NCI-H2107 (cell line): Measurements from ENCODE around the gene L1TD1.
"Not testable (repeated sequence)": the region's sequence is repeated elsewhere in the genome, so short reads cannot be mapped to it uniquely, and the experiment has no call there.

ENCODE experiments used
- DNase-seq: peaks from one replicate; lab custom pipeline; 2025; lab: John Stamatoyannopoulos, UW

Gene L1TD1

GRCh38 chr1:62207187-62207586 is 12.5 kb downstream of the L1TD1 start:
- DNase-seq: no peak

- no peak for DNase-seq
These were observed 13.4 kb downstream of the L1TD1 start for GRCh38 chr1:62208087-62208486.

GRCh38 chr1:62208970-62209369 is 14.3 kb downstream of the L1TD1 start:
- DNase-seq: no peak

- no peak for DNase-seq
These were observed 15.4 kb downstream of the L1TD1 start for GRCh38 chr1:62209931-62210595.

GRCh38 chr1:62210960-62211359 is 16.3 kb downstream of the L1TD1 start:
- no peak for DNase-seq

GRCh38 chr1:62212411-62212810 is 17.8 kb downstream of the L1TD1 start:
- DNase-seq: no peak

GRCh38 chr1:62213075-62213914 is 18.6 kb downstream of the L1TD1 start:
- no peak for DNase-seq

- DNase-seq: no peak
These were observed 24.0 kb downstream of the L1TD1 start for GRCh38 chr1:62218604-62219003.

GRCh38 chr1:62220456-62220855 is 25.8 kb downstream of the L1TD1 start:
- not testable (repeated sequence) for DNase-seq

- DNase-seq: no peak
These were observed 26.5 kb downstream of the L1TD1 start for GRCh38 chr1:62221171-62221570.

- DNase-seq: no peak
These were observed 27.7 kb downstream of the L1TD1 start for GRCh38 chr1:62222321-62222720.

GRCh38 chr1:62224182-62224581 is 29.5 kb downstream of the L1TD1 start:
- no peak for DNase-seq

GRCh38 chr1:62227496-62227895 is 32.8 kb downstream of the L1TD1 start:
- DNase-seq: no peak

- DNase-seq: no peak
These were observed 33.7 kb downstream of the L1TD1 start for GRCh38 chr1:62228136-62228882.

GRCh38 chr1:62228883-62229187 is 34.2 kb downstream of the L1TD1 start:
- DNase-seq: no peak

GRCh38 chr1:62229468-62229867 is 34.8 kb downstream of the L1TD1 start:
- no peak for DNase-seq

- DNase-seq: no peak
These were observed 35.3 kb downstream of the L1TD1 start for GRCh38 chr1:62229932-62230331.

GRCh38 chr1:62230718-62231117 is 36.1 kb downstream of the L1TD1 start:
- DNase-seq: no peak

GRCh38 chr1:62232871-62233278 is 38.2 kb downstream of the L1TD1 start:
- DNase-seq: no peak

GRCh38 chr1:62233926-62234450 is 39.3 kb downstream of the L1TD1 start:
- DNase-seq: no peak

GRCh38 chr1:62234688-62235087 is 40.0 kb downstream of the L1TD1 start:
- DNase-seq: no peak

GRCh38 chr1:62235576-62235975 is 40.9 kb downstream of the L1TD1 start:
- DNase-seq: no peak

- no peak for DNase-seq
These were observed 42.7 kb downstream of the L1TD1 start for GRCh38 chr1:62237361-62237760.
